Activated CD4-positive, alpha-beta memory T cell treated with anti-CD3 and anti-CD28 coated beads for 36 hours (primary cell): Measurements from ENCODE around the gene ISG20L2. TPM values are rescaled to one million over a fixed set of nuclear protein-coding genes. Genes with fewer than 3 reads are reported as not detected.
"Not testable (repeated sequence)": the region's sequence is repeated elsewhere in the genome, so short reads cannot be mapped to it uniquely, and the experiment has no call there.

Experiments
- CTCF ChIA-PET: fragments of 350-600 bp; sonication (Branson Sonifier 250); formaldehyde crosslinking; loops from one replicate; lab custom pipeline; 2021; ENCODE audit warnings: antibody characterized with exemption, inconsistent platforms; lab: Charles Lee
- POLR2A ChIA-PET: fragments of 350-600 bp; sonication (Branson Sonifier 250); formaldehyde crosslinking; loops from one replicate; lab custom pipeline; 2021; ENCODE audit warnings: antibody characterized with exemption; lab: Charles Lee
- DNase-seq: peaks from one replicate; pipeline ENCODE4 v3.0.0-alpha.2; 2020
- H3K27ac Mint-ChIP-seq: one replicate; pipeline ENCODE4 v1.8.0; 2021; ENCODE audit warnings: mixed read lengths
- H3K27me3 Mint-ChIP-seq: one replicate; pipeline ENCODE4 v1.8.0; 2021; ENCODE audit warnings: mixed read lengths
- H3K36me3 Mint-ChIP-seq: one replicate; pipeline ENCODE4 v1.8.0; 2021; ENCODE audit warnings: mixed read lengths
- H3K4me1 Mint-ChIP-seq: one replicate; pipeline ENCODE4 v1.8.0; 2021; ENCODE audit warnings: low read depth, mixed read lengths
- H3K4me3 Mint-ChIP-seq: one replicate; pipeline ENCODE4 v1.8.0; 2021; ENCODE audit warnings: mild to moderate bottlenecking, mixed read lengths
- H3K9me3 Mint-ChIP-seq: one replicate; pipeline ENCODE4 v1.8.0; 2021; ENCODE audit warnings: mixed read lengths
- intact Hi-C: fragments of 100-400 bp; cut with micrococcal nuclease; formaldehyde crosslinking; loops from one replicate; pipeline ENCODE4 v1.15.1; 2023
- total RNA-seq, 2 experiments: library from RNA; stranded (reverse); gene quantifications; one replicate each; pipeline ENCODE4 v1.2.3, GENCODE V29; 2021

ISG20L2 gene
- total RNA-seq, 2 experiments from 2014 or later = 35.6 to 36.8 TPM

DNA sequence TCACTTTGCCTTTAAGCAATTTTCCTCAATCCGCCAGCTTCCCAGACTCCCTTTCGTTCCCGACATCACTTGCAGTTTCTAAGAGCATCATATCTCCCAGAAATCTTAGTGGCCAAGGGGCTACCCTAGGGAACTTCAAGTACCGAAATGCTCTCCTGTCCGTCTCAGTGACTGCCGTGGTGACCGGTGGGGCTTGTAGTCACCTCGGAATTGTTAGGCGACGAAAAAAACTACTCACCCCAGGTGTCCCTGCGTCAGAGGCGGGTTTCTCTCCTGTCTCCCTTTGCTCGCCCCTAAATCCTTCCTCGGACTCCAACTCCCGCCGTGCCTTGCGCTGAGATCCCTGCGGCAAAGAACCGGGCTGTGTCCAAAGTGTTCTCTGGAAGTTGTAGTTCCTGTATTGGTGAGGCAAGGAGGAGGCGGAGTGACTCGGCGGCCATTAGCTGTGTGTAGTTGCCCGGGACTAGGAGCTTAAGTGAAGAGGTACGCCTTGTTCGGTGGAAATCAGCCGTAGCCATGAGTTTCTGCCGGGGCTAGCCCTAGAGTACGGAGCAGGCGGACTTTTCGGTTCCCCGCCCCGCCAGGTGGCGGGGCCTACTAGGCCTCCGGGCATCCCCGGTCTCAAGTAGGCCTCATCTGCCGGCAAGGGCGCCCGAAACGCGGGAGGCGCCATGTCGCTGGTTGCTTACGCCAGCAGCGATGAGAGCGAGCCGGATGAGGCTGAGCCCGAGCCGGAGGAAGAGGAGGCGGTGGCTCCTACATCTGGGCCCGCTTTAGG lies 38.7 kb upstream of the ISG20L2 start, which contains the start of gene PRCC:
PRCC (plus strand) TSS at position 435 of the 778 bp plus-strand sequence; CDS start at position 672, 237 bp downstream.
- intact Hi-C loops = loop anchor here (1.0 kb wide), 4 partner anchors 16 to 49 kb away; partner anchors contain the start of genes HDGF, ISG20L2, METTL25B and MRPL24
- Mint-ChIP-seq H3K27ac (no peak within 1 kb of the TSS), H3K9me3 (no peaks in the 10 kb centered on the region), H3K4me1 (peaks cover 36% of the 10 kb centered on the region), H3K36me3 (peaks cover 20% of the 10 kb centered on the region), H3K4me3 (no peak within 1 kb of the TSS), H3K27me3 (no peaks in the 10 kb centered on the region)
- POLR2A ChIA-PET = interaction anchor here (0.5 to 4.7 kb wide), 7 partner anchors 15 to 73 kb away, joined by 4 to 33 read pairs (median 5); partner anchors contain the start of genes HDGF, ISG20L2, METTL25B and MRPL24
- peak; percentile 99 for DNase-seq
- CTCF ChIA-PET = interaction anchor here (1.0 to 11.0 kb wide), 8 partner anchors 15 to 94 kb away, joined by 3 to 155 read pairs (median 4); partner anchors contain the start of genes CRABP2, ISG20L2, METTL25B and MRPL24

DNA sequence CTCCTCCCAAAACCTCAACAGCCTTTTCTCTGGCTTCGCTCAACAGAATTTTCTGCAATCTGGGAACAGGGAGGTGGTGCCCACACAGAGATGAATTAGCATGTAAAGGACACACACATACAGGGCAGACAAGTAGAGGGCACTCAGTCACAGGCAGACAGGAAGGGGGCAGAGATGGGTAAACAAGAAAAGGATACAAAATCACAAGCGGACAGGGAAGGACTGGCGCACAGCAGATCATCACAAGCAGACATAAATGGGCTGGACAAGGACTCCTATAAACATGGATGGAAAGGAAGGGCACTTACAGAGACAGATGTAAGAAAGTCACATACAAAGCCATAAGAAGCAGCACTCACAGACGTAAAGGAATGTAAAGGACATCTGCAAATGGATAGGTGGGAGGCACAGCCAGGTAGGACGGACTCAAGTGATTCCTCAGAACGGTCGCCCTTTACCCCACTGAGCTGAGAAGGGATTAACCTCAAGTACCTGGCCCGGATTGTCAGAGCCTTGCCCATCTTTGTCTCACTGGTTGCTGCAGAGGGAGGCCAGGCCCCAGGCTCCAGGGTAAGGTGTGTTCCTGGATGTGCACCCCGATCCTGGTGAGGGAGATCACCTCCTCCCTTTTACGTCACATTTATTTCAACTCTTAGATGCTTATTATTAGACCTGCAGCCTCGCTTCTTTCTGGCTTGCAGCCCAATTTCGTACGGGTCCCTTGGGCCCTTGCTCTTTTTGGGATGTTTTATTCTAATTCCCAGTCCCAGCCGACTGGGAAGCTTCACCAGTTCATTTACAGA lies 37.9 kb upstream of the ISG20L2 start:
- Mint-ChIP-seq H3K36me3 (peaks cover 20% of the 10 kb centered on the region), H3K27ac (no peak overlapping the region), H3K4me1 (peaks cover 33% of the 10 kb centered on the region), H3K27me3 (no peaks in the 10 kb centered on the region), H3K4me3 (no peak overlapping the region), H3K9me3 (no peaks in the 10 kb centered on the region)
- POLR2A ChIA-PET = interaction anchor here (0.5 to 4.7 kb wide), 7 partner anchors 14 to 72 kb away, joined by 4 to 33 read pairs (median 5); partner anchors contain the start of genes HDGF, ISG20L2, METTL25B and MRPL24
- CTCF ChIA-PET = interaction anchor here (1.0 to 11.0 kb wide), 8 partner anchors 14 to 94 kb away, joined by 3 to 155 read pairs (median 4); partner anchors contain the start of genes CRABP2, ISG20L2, METTL25B and MRPL24
- intact Hi-C loops = loop anchor here (1.0 kb wide), 4 partner anchors 15 to 50 kb away; partner anchors contain the start of genes HDGF, ISG20L2, METTL25B and MRPL24
- no peak for DNase-seq

DNA sequence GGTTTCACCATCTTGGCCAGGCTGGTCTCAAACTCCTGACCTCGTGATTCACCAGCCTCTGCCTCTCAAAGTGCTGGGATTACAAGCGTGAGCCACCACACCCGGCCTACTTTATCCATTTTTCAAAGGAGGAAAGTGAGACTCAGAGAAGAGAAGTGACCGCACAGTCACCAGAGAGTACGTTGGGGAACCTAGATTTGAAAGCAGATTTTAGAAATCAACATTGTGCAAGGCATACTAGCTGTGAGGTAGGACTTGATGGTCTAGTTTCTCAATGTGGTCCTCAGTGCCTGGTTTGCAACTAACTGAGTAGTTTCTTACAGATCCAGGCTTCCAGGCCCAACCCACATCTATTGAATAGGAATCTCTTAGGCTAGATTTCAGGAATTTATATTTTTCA lies 37.1 kb upstream of the ISG20L2 start:
- POLR2A ChIA-PET = interaction anchor here (4.0 to 4.7 kb wide), 2 partner anchors 14 to 38 kb away, joined by 28 to 33 read pairs; partner anchors contain the start of genes HDGF, ISG20L2 and METTL25B
- DNase-seq = no peak
- no peaks in the 10 kb centered on the region for H3K27me3 Mint-ChIP-seq
- H3K9me3 Mint-ChIP-seq = no peaks in the 10 kb centered on the region
- peaks cover 13% of the 10 kb centered on the region for H3K36me3 Mint-ChIP-seq
- no peak overlapping the region for H3K4me3 Mint-ChIP-seq
- intact Hi-C loops = no loop called here
- H3K4me1 Mint-ChIP-seq = peaks cover 25% of the 10 kb centered on the region
- no peak overlapping the region for H3K27ac Mint-ChIP-seq
- CTCF ChIA-PET = interaction anchor here (1.2 to 11.0 kb wide), 2 partner anchors 24 to 39 kb away, joined by 3 to 155 read pairs; partner anchors contain the start of genes ISG20L2, METTL25B and MRPL24

DNA sequence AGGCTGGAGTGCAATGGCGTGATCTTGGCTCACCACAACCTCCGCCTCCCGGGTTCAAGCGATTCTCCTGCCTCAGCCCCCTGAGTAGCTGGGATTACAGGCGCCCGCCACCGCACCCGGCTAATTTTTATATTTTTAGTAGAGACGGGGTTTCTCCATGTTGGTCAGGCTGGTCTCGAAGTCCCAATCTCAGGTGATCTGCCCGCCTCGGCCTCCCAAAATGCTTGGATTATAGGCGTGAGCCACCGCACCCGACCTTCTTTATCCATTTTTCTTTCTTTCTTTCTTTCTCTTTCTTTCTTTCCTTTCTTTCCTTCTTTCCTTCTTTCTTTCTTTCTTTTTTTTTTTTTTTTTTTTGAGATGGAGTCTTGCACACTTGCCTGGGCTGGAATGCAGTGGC lies 36.6 kb upstream of the ISG20L2 start:
- POLR2A ChIA-PET = interaction anchor here (4.0 to 4.7 kb wide), 2 partner anchors 13 to 38 kb away, joined by 28 to 33 read pairs; partner anchors contain the start of genes HDGF, ISG20L2 and METTL25B
- H3K9me3 Mint-ChIP-seq, H3K27me3 Mint-ChIP-seq, intact Hi-C loops, H3K4me3 Mint-ChIP-seq, H3K27ac Mint-ChIP-seq, DNase-seq: not testable (repeated sequence)
- Mint-ChIP-seq H3K4me1 (peaks cover 21% of the 10 kb centered on the region), H3K36me3 (peaks cover 11% of the 10 kb centered on the region)
- CTCF ChIA-PET = interaction anchor here (1.2 to 11.0 kb wide), 2 partner anchors 24 to 38 kb away, joined by 3 to 155 read pairs; partner anchors contain the start of genes ISG20L2, METTL25B and MRPL24

DNA sequence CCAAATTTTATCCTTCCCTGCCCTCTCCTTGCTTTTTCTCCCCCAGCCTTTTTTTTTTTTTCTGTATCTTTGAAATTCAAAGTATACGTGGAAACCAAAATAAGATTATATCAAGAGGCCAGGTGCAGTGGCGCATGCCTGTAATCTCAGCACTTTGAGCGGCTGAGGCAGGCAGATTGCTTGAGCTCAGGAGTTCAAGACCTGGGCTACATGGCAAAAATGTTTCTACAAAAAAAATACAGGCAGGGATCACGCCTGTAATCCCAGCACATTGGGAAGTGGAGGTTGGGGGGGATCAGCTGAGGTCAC lies 32.2 kb upstream of the ISG20L2 start:
- no peaks in the 10 kb centered on the region for H3K36me3 Mint-ChIP-seq
- H3K9me3 Mint-ChIP-seq = no peaks in the 10 kb centered on the region
- no peaks in the 10 kb centered on the region for H3K4me1 Mint-ChIP-seq
- no peaks in the 10 kb centered on the region for H3K27me3 Mint-ChIP-seq
- no peak overlapping the region for H3K27ac Mint-ChIP-seq
- CTCF ChIA-PET = interaction anchor here (0.7 to 1.8 kb wide), 4 partner anchors 33 to 78 kb away, joined by 3 to 6 read pairs (median 4); no protein-coding TSS in a partner anchor
- intact Hi-C loops = no loop called here
- H3K4me3 Mint-ChIP-seq = no peak overlapping the region
- POLR2A ChIA-PET = interaction anchor here (1.2 kb wide), 1 partner anchor 10 kb away, joined by 4 read pairs; no protein-coding TSS in a partner anchor
- DNase-seq = no peak

DNA sequence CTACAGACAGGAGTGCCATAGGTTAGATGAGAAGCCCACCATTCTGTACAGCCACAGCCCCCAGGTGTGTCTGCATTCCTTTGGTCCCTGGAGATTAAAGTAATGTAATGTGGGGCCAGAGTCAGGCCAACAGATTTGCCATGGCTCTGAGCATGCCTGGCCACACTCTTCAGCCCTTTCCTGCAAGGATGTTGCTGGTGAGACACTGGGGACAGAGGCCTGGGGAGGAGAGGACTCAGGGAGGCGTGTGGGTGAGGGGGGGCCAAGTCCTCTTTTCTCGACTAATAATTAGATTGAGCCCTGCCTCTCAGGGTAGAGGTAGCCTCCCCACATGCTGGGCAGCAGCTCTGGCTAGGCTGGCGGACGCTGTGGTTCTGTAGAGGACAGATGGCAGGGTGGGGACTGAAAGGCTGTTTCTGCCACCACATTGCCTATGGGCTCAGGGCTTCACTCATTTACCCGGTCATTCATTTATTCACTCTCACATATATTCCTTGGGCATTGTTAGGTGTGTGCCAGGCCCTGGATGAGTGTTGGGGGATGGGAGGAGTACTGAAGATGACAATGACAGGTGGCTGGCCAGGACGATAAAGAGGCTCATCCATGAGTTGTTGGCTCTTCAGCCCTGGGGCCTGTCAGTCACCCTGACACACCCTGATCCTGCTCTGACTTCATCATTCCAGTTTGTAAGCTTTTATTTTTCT lies 31.7 kb upstream of the ISG20L2 start:
- ChIA-PET POLR2A (interaction anchor here (1.2 kb wide), 1 partner anchor 10 kb away, joined by 4 read pairs; no protein-coding TSS in a partner anchor), CTCF (interaction anchor here (1.2 to 1.8 kb wide), 3 partner anchors 33 to 70 kb away, joined by 3 to 6 read pairs (median 5); no protein-coding TSS in a partner anchor)
- no peak for DNase-seq
- H3K9me3 Mint-ChIP-seq = no peaks in the 10 kb centered on the region
- no peaks in the 10 kb centered on the region for H3K36me3 Mint-ChIP-seq
- H3K4me3 Mint-ChIP-seq = no peak overlapping the region
- intact Hi-C loops = no loop called here
- H3K27ac Mint-ChIP-seq = no peak overlapping the region
- H3K27me3 Mint-ChIP-seq = no peaks in the 10 kb centered on the region
- H3K4me1 Mint-ChIP-seq = no peaks in the 10 kb centered on the region

DNA sequence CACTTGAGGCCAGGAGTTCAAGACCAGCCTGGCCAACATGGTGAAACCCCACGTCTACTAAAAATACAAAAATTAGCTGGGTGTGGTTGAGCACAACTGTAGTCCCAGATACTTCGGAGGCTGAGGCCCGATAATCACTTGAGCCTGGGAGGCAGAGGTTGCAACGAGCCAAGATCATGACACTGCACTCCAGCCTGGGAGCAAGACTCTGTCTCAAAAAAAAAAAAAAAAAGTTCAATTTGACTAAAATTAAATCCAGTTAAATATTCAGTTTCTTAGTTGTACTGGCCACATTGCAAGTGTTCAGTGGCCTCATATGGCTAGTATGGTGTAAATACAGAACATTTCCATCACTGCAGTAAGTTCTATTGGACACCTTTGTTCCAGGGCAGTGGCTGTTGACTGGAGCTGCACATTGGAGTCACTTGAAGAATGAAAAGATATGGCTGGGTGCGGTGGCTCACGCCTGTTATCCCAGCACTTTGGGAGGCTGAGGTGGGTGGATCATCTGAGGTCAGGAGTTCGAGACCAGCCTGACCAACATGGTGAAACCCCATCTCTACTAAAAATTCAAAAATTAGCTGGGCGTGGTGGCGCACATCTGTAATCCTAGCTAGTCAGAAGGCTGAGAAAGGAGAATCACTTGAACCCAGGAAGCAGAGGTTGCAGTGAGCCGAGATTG lies 29.1 kb upstream of the ISG20L2 start:
- intact Hi-C loops, H3K36me3 Mint-ChIP-seq, H3K27ac Mint-ChIP-seq, H3K4me1 Mint-ChIP-seq, POLR2A ChIA-PET, H3K4me3 Mint-ChIP-seq, H3K27me3 Mint-ChIP-seq, H3K9me3 Mint-ChIP-seq, DNase-seq: not testable (repeated sequence)
- CTCF ChIA-PET = interaction anchor here (5.0 kb wide), 1 partner anchor 31 kb away, joined by 24 read pairs; no protein-coding TSS in a partner anchor

DNA sequence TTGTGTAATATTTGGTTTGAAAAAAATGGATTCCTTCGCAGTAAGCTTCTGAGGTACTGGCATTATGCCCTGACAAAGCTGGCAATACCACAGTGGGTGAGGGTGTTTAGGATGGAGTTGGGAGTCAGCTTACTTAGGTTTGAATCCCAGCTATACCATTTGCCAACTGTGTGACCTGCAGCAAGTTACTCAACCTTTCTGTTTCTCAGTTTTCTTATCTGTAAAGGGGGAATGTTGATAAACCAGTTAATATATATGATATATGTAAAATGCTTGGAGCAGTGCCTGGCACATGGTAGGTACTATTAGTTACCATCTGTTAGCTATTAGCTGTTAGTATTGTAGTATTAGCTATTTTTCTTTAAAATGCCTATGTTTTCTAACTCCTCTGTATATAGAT lies 27.8 kb upstream of the ISG20L2 start:
- Mint-ChIP-seq H3K27me3 (no peaks in the 10 kb centered on the region), H3K4me1 (peaks cover 7% of the 10 kb centered on the region), H3K9me3 (no peaks in the 10 kb centered on the region), H3K36me3 (no peaks in the 10 kb centered on the region), H3K27ac (no peak overlapping the region), H3K4me3 (no peak overlapping the region)
- POLR2A ChIA-PET = interaction anchor here (0.6 to 1.0 kb wide), 2 partner anchors 15 to 78 kb away, joined by 3 to 4 read pairs; partner anchors contain the start of gene MRPL24
- CTCF ChIA-PET = interaction anchor here (1.0 to 5.0 kb wide), 3 partner anchors 30 to 79 kb away, joined by 3 to 24 read pairs (median 3); partner anchors contain the start of gene NES
- intact Hi-C loops = no loop called here
- DNase-seq = no peak

DNA sequence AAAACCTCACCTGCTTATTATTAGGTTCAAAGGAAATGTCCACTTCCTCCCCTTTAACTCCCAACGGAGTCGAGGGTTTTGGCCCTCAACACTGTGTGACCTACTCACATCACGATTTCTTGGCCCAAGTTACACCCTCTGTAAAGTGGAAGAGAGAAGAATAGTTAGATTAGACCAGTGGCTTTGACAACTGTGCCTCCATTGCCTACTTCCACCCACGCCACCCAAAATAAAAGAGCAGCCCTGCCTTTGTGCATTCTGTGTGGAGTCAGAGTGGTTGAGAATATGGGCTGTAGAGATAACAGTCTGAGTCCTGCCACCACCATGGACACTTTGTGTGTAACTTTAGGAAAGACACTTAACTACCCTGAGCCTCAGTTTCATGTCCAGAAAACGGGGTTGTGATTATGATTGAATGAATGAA lies 27.0 kb upstream of the ISG20L2 start:
- intact Hi-C loops = no loop called here
- H3K27ac Mint-ChIP-seq = no peak overlapping the region
- no peaks in the 10 kb centered on the region for H3K9me3 Mint-ChIP-seq
- CTCF ChIA-PET = interaction anchor here (1.0 to 5.0 kb wide), 2 partner anchors 29 to 78 kb away, joined by 3 to 24 read pairs; partner anchors contain the start of gene NES
- H3K4me3 Mint-ChIP-seq = no peak overlapping the region
- no peak for DNase-seq
- peaks cover 1% of the 10 kb centered on the region for H3K36me3 Mint-ChIP-seq
- H3K27me3 Mint-ChIP-seq = no peaks in the 10 kb centered on the region
- POLR2A ChIA-PET = no interaction called here
- H3K4me1 Mint-ChIP-seq = peaks cover 7% of the 10 kb centered on the region

DNA sequence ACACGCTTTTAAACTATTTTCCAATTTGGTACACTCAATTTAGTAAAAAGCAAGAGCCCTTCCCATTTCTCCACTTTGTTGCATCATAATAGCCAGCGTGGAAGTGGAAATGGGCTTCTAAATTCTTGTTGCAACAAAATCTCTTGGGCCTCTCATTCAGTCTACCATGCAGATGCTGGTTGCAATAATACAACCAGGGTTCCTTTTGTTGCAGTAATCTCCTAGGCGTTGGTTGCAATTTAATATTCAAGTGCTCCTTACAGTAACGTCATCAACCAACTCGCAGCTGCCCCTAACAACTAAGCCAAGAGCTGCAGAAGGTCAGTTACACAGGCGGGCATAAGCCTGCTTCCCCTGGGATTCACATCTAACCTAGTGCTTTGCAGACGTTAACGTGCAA lies 25.7 kb upstream of the ISG20L2 start:
- H3K4me1 Mint-ChIP-seq = peaks cover 8% of the 10 kb centered on the region
- intact Hi-C loops = no loop called here
- ChIA-PET POLR2A (no interaction called here), CTCF (interaction anchor here (5.0 kb wide), 1 partner anchor 28 kb away, joined by 24 read pairs; no protein-coding TSS in a partner anchor)
- no peak for DNase-seq
- H3K4me3 Mint-ChIP-seq = no peak overlapping the region
- H3K27ac Mint-ChIP-seq = no peak overlapping the region
- no peaks in the 10 kb centered on the region for H3K9me3 Mint-ChIP-seq
- H3K36me3 Mint-ChIP-seq = peaks cover 14% of the 10 kb centered on the region
- no peaks in the 10 kb centered on the region for H3K27me3 Mint-ChIP-seq
